Liver (tissue), 9 donors: ENCODE results near the gene CPSF4L. TPM values are rescaled to one million over a fixed set of nuclear protein-coding genes. Genes with fewer than 3 reads are reported as not detected.

Experiments used
- DNase-seq: peaks from one replicate; pipeline ENCODE4 v3.0.0-alpha.2; 2017; ENCODE audit warnings: low spot score
- H3K27ac ChIP-seq, 2 donors: one replicate each; pipeline ENCODE4 v1.7.0; 2013; ENCODE audit warnings: inconsistent platforms in 2 of 2, low read length in 2 of 2, control low read depth in 1 of 2, low read depth in 1 of 2, mild to moderate bottlenecking in 1 of 2
- H3K27me3 ChIP-seq, 4 donors: one replicate each; pipeline versions ENCODE4 v1.6.1 to v1.7.0; 2013; ENCODE audit warnings: low read length in 3 of 4, inconsistent platforms in 1 of 4, mild to moderate bottlenecking in 1 of 4, moderate library complexity in 1 of 4; ENCODE audit not compliant: control insufficient read depth in 4 of 4, insufficient read depth in 4 of 4
- H3K36me3 ChIP-seq, 4 donors: one replicate each; pipeline versions ENCODE4 v1.6.1 to v1.7.0; 2013; ENCODE audit warnings: low read length in 3 of 4, mild to moderate bottlenecking in 3 of 4, low read depth in 1 of 4, moderate library complexity in 1 of 4; ENCODE audit not compliant: control insufficient read depth in 4 of 4, insufficient read depth in 3 of 4
- H3K4me1 ChIP-seq, 4 donors: one replicate each; pipeline versions ENCODE4 v1.6.1 to v1.7.0; 2013; ENCODE audit warnings: low read length in 3 of 4, mild to moderate bottlenecking in 3 of 4, moderate library complexity in 1 of 4; ENCODE audit not compliant: control insufficient read depth in 4 of 4, insufficient read depth in 4 of 4
- H3K4me3 ChIP-seq, 3 donors: one replicate each; pipeline versions ENCODE4 v1.6.1 to v1.7.0; 2013; ENCODE audit warnings: low read length in 3 of 3, control low read depth in 1 of 3, low read depth in 1 of 3, mild to moderate bottlenecking in 1 of 3
- H3K9ac ChIP-seq, 2 donors: one replicate each; pipeline ENCODE4 v1.7.0; 2013; ENCODE audit warnings: low read length in 2 of 2, mild to moderate bottlenecking in 2 of 2, moderate library complexity in 2 of 2, control low read depth in 1 of 2, low read depth in 1 of 2
- H3K9me3 ChIP-seq, 4 donors: one replicate each; pipeline versions ENCODE4 v1.6.1 to v1.7.0; 2013; ENCODE audit warnings: low read length in 3 of 4; ENCODE audit not compliant: control insufficient read depth in 4 of 4
- CTCF ChIP-seq: fragments of 150-350 bp; IDR thresholded peaks from 2 replicates; pipeline ENCODE4 v1.5.1; 2017; ENCODE audit warnings: improper control_type of control experiment, low read depth, low read length; ENCODE audit not compliant: missing input control
- EGR1 ChIP-seq, 2 donors: IDR thresholded peaks; 2 replicates each; pipeline ENCODE4 v1.6.1; 2016 to 2018; ENCODE audit warnings: antibody characterized with exemption in 2 of 2, low read depth in 2 of 2
- GABPA ChIP-seq, 2 donors: IDR thresholded peaks in 1 of 2; conservative IDR thresholded peaks in 1 of 2; 2 replicates each; pipeline ENCODE4 v1.6.1; 2016; ENCODE audit warnings: antibody characterized with exemption in 2 of 2, mild to moderate bottlenecking in 1 of 2, moderate library complexity in 1 of 2
- HNF4A ChIP-seq, 2 donors: conservative IDR thresholded peaks; 2 replicates each; pipeline ENCODE4 v1.6.1; 2016; ENCODE audit warnings: antibody characterized with exemption in 2 of 2, mild to moderate bottlenecking in 2 of 2
- HNF4G ChIP-seq: IDR thresholded peaks from 2 replicates; pipeline ENCODE4 v1.6.1; 2016; ENCODE audit warnings: antibody characterized with exemption
- RAD21 ChIP-seq, 2 donors: IDR thresholded peaks; 2 replicates each; pipeline ENCODE4 v1.6.1; 2016; ENCODE audit warnings: antibody characterized with exemption in 2 of 2, mild to moderate bottlenecking in 2 of 2
- REST ChIP-seq: IDR thresholded peaks from 2 replicates; pipeline ENCODE4 v1.6.1; 2016; ENCODE audit warnings: antibody characterized with exemption, mild to moderate bottlenecking
- RXRA ChIP-seq, 2 donors: IDR thresholded peaks; 2 replicates each; pipeline ENCODE4 v1.6.1; 2017 to 2018; ENCODE audit warnings: antibody characterized with exemption in 2 of 2, mild to moderate bottlenecking in 1 of 2
- WGBS: extraction: QIAGEN DNeasy Blood & Tissue Kit; methylation state at CpG from one replicate; pipeline ENCODE4 v1.1.7; 2013; 5-methylcytosine and 5-hydroxymethylcytosine counted together
- polyA plus RNA-seq, 2 donors: library from polyadenylated mRNA; stranded (reverse) in 1 of 2; unstranded in 1 of 2; fragments of 200-250 nt in 1 of 2; fragments of >200 nt in 1 of 2; fragmentation: Nextera tagmentation in 1 of 2; extraction: Ambion mirVana in 1 of 2; gene quantifications; one replicate each; pipeline versions ENCODE4 v1.2.1 to v1.2.3, GENCODE V29; 2013 to 2015
- total RNA-seq, 2 donors: library from RNA; depleted of rRNA; stranded (reverse); fragments of >200 nt; gene quantifications; one replicate each; pipeline ENCODE4 v1.2.3, GENCODE V29; 2014
- TF ChIP-seq, protein P1 (sequence below): IDR thresholded peaks from 2 replicates; pipeline ENCODE4 v1.6.1; 2016; ENCODE audit warnings: antibody characterized with exemption
- donor health status: healthy.
- donor health status: healthy.
- donor health status: healthy.
- donor health status: healthy.
- donor health status: healthy.

Gene CPSF4L
- total and polyA plus RNA-seq, 4 donors = not detected

GRCh38 chr17:73201215-73202069, 60.2 kb downstream of the CPSF4L start (continued):
- peak; percentile 67 for TF ChIP-seq REST
- TF ChIP-seq, protein P1, sequence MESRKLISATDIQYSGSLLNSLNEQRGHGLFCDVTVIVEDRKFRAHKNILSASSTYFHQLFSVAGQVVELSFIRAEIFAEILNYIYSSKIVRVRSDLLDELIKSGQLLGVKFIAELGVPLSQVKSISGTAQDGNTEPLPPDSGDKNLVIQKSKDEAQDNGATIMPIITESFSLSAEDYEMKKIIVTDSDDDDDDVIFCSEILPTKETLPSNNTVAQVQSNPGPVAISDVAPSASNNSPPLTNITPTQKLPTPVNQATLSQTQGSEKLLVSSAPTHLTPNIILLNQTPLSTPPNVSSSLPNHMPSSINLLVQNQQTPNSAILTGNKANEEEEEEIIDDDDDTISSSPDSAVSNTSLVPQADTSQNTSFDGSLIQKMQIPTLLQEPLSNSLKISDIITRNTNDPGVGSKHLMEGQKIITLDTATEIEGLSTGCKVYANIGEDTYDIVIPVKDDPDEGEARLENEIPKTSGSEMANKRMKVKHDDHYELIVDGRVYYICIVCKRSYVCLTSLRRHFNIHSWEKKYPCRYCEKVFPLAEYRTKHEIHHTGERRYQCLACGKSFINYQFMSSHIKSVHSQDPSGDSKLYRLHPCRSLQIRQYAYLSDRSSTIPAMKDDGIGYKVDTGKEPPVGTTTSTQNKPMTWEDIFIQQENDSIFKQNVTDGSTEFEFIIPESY = peak; percentile 37

- Histone ChIP-seq H3K27ac (peak overlapping the region; percentile 39 to 56), H3K36me3 (peaks cover 16 to 50% (median 44%) of the 10 kb centered on the region in 4 donors), H3K4me3 (no peak overlapping the region), H3K4me1 (peaks cover 4 to 42% (median 31%) of the 10 kb centered on the region in 4 donors), H3K9me3 (no peaks in the 10 kb centered on the region), H3K9ac (no peak overlapping the region), H3K27me3 (no peaks in the 10 kb centered on the region)
- 92% methylated on average over 10 of the region's 10 CpGs for WGBS
- DNase-seq = no peak
- TF ChIP-seq HNF4G (no peak), HNF4A (conservative IDR thresholded peaks at IDR 0.05) (no peak), RAD21 (IDR thresholded peaks at IDR 0.05) (no peak), RXRA (IDR thresholded peaks at IDR 0.05) (no peak), CTCF (no peak), GABPA (IDR thresholded peaks at IDR 0.05 in 1 of 2, conservative IDR thresholded peaks at IDR 0.05 in 1 of 2) (no peak), EGR1 (IDR thresholded peaks at IDR 0.05; ENCODE audit: low read depth in 2 of 2) (no peak)
- TF ChIP-seq, protein P1 = no peak
Measured at GRCh38 chr17:73200476-73200875, 61.2 kb downstream of the CPSF4L start.
